Psoas muscle (tissue), 8 donors: ENCODE measurements around the gene RANBP9. TPM values are rescaled to one million over a fixed set of nuclear protein-coding genes. Genes with fewer than 3 reads are reported as not detected.

ENCODE experiments used
- ATAC-seq, 4 donors: fragments of 200-7000 bp; cut with Tn5 transposase; one replicate each; pipeline ENCODE4 v1.9.1; 2020; ENCODE audit warnings: moderate library complexity in 3 of 4, mild to moderate bottlenecking in 2 of 4
- DNase-seq, 2 donors: peaks; one replicate each; pipeline ENCODE4 v3.0.0-alpha.2; 2020
- H3K27ac ChIP-seq: fragments of 200-600 bp; one replicate; pipeline ENCODE4 v1.8.0; 2022
- H3K27me3 ChIP-seq, 3 donors: fragments of 200-600 bp in 1 of 3; one replicate each; pipeline versions ENCODE4 v1.6.1 to v1.8.0; 2013 to 2022; ENCODE audit warnings: low read length in 2 of 3, mild to moderate bottlenecking in 2 of 3, moderate library complexity in 1 of 3; ENCODE audit not compliant: insufficient read depth in 3 of 3
- H3K36me3 ChIP-seq, 2 donors: fragments of 200-600 bp in 1 of 2; one replicate each; pipeline versions ENCODE4 v1.6.1 to v1.8.0; 2013 to 2022; ENCODE audit warnings: low read depth in 1 of 2, mild to moderate bottlenecking in 1 of 2, moderate library complexity in 1 of 2; ENCODE audit not compliant: insufficient read depth in 1 of 2
- H3K4me1 ChIP-seq: fragments of 200-600 bp; one replicate; pipeline ENCODE4 v1.8.0; 2022
- H3K4me3 ChIP-seq: fragments of 200-600 bp; one replicate; pipeline ENCODE4 v1.8.0; 2022; ENCODE audit warnings: mild to moderate bottlenecking
- H3K9me3 ChIP-seq: fragments of 200-600 bp; one replicate; pipeline ENCODE4 v1.8.0; 2022
- WGBS, 3 donors: extraction: QIAGEN DNeasy Blood & Tissue Kit; methylation state at CpG; one replicate each; pipeline versions ENCODE4 v1.1.6 to v1.1.7; 2013; 5-methylcytosine and 5-hydroxymethylcytosine counted together
- intact Hi-C, 2 donors: fragments of 100-400 bp; cut with DNase I; formaldehyde crosslinking; loops; one replicate each; pipeline versions ENCODE4 v1.11.0 to v1.14.2; 2022
- polyA plus RNA-seq, 3 donors: library from polyadenylated mRNA; stranded (reverse); fragments of 200-250 nt; gene quantifications; one replicate each; pipeline ENCODE4 v1.2.3, GENCODE V29; 2013
- total RNA-seq, 4 donors: library from RNA; stranded (reverse); fragmentation: NEBNext Ultra II Directional in 2 of 4; extraction: Animal tissue kit (Norgen Biotek cat#: 25700) in 2 of 4; gene quantifications; one replicate each; pipeline versions ENCODE4 v1.2.1 to v1.2.4, GENCODE V29; 2021 to 2023
- TF ChIP-seq, protein P1 (sequence below): fragments of 200-600 bp; IDR thresholded peaks from one replicate; pipeline ENCODE4 v1.8.0; 2022; ENCODE audit warnings: antibody characterized with exemption
- donor health status: healthy with polysubstance abuse.
- donor health status: DM: no; HTN: no; CAD: no; lungs with moderate emphysema.
- donor health status: Bipolar disorder and iron deficiency.
- donor health status: healthy.
- donor health status: DM: yes; HTN: yes; CAD: no.
- donor health status: DM: no; HTN: no; CAD: no.
- donor health status: DM: no; HTN: no; CAD: no.
- donor health status: DM: yes; HTN: yes; CAD: no.

The RANBP9 gene
- total and polyA plus RNA-seq, 7 donors: 22.3 to 72.6 (median 53.0) TPM

DNA sequence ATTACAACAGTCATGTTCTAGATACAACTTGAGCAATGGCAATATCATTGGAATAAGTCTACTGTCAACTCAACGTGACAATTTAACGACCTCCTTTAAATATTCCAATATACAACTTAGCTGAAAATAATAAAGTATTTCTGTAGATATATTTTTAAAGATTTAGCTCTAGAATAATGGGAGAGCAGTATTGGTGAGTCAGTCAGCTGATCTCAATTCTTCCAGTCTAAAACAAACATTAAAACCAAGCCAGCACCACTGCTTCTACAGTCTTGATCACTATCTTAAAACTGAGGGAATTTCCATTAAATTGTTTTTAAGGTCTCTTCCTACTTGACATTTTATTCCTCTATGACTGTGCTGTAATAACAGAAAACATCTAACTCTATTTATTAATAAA is 58.3 kb downstream of the RANBP9 start:
- no peak for DNase-seq
- Histone ChIP-seq H3K27ac (no peak overlapping the region), H3K4me3 (no peak overlapping the region), H3K36me3 (peaks cover 0 to 19% of the 10 kb centered on the region in 2 donors), H3K9me3 (no peaks in the 10 kb centered on the region), H3K4me1 (no peaks in the 10 kb centered on the region), H3K27me3 (no peaks in the 10 kb centered on the region)
- WGBS, 3 donors: 94 to 97% (median 97%) methylated on average over 2 of the region's 2 CpGs
- TF ChIP-seq, protein P1, sequence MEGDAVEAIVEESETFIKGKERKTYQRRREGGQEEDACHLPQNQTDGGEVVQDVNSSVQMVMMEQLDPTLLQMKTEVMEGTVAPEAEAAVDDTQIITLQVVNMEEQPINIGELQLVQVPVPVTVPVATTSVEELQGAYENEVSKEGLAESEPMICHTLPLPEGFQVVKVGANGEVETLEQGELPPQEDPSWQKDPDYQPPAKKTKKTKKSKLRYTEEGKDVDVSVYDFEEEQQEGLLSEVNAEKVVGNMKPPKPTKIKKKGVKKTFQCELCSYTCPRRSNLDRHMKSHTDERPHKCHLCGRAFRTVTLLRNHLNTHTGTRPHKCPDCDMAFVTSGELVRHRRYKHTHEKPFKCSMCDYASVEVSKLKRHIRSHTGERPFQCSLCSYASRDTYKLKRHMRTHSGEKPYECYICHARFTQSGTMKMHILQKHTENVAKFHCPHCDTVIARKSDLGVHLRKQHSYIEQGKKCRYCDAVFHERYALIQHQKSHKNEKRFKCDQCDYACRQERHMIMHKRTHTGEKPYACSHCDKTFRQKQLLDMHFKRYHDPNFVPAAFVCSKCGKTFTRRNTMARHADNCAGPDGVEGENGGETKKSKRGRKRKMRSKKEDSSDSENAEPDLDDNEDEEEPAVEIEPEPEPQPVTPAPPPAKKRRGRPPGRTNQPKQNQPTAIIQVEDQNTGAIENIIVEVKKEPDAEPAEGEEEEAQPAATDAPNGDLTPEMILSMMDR: no peak
- ATAC-seq: no peak
- intact Hi-C loops: no loop called here

- intact Hi-C loops: no loop called here
- H3K27me3 ChIP-seq: no peaks in the 10 kb centered on the region
- peaks cover 0 to 24% of the 10 kb centered on the region in 2 donors for H3K36me3 ChIP-seq
- H3K4me1 ChIP-seq: no peaks in the 10 kb centered on the region
- H3K27ac ChIP-seq: no peak overlapping the region
- H3K4me3 ChIP-seq: no peak overlapping the region
- TF ChIP-seq, protein P1: no peak
- no peak for DNase-seq
- H3K9me3 ChIP-seq: no peaks in the 10 kb centered on the region
- ATAC-seq: no peak
- WGBS, 3 donors: 96 to 98% (median 96%) methylated on average over 4 of the region's 4 CpGs
Measured at GRCh38 chr6:13649393-13649792, 62.2 kb downstream of the RANBP9 start.

- Histone ChIP-seq H3K4me3 (no peak overlapping the region), H3K27ac (no peak overlapping the region), H3K9me3 (no peaks in the 10 kb centered on the region), H3K27me3 (no peaks in the 10 kb centered on the region), H3K36me3 (peaks cover 0 to 30% of the 10 kb centered on the region in 2 donors), H3K4me1 (no peaks in the 10 kb centered on the region)
- intact Hi-C loops: no loop called here
- DNase-seq (no peak), ATAC-seq (no peak)
- TF ChIP-seq, protein P1: no peak
Measured at GRCh38 chr6:13648850-13649249, 62.8 kb downstream of the RANBP9 start.

GRCh38 chr6:13643125-13643524 is 68.5 kb downstream of the RANBP9 start:
- no peaks in the 10 kb centered on the region for H3K27me3 ChIP-seq
- no peaks in the 10 kb centered on the region for H3K9me3 ChIP-seq
- 86 to 94% (median 86%) methylated on average over 3 of the region's 3 CpGs for WGBS, 3 donors
- intact Hi-C loops: no loop called here
- ATAC-seq: no peak
- no peaks in the 10 kb centered on the region for H3K4me1 ChIP-seq
- no peak overlapping the region for H3K27ac ChIP-seq
- no peak for DNase-seq
- TF ChIP-seq, protein P1: no peak
- H3K4me3 ChIP-seq: no peak overlapping the region
- H3K36me3 ChIP-seq: peaks cover 0 to 66% of the 10 kb centered on the region in 2 donors

DNA sequence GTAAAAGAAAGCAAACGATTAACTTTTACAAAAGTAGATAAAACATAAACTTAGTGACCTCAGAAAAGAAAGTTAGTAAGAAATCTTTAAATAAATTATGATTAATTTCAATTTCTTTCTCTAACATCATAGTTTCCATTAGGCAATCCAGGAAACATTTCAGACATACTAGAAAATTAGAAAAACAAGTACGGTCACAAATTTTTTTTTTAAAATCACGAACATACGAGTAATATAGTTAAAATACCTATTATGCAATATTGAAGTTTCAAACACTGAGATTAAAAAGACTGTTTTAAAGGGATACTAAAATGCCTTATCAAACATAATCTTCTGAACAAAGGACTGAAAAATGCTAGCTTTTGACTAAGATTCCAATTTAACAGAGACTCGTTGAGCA is 70.3 kb downstream of the RANBP9 start:
- Histone ChIP-seq H3K27ac (no peak overlapping the region), H3K9me3 (no peaks in the 10 kb centered on the region), H3K4me1 (no peaks in the 10 kb centered on the region), H3K36me3 (peaks cover 0 to 84% of the 10 kb centered on the region in 2 donors), H3K27me3 (no peaks in the 10 kb centered on the region), H3K4me3 (no peak overlapping the region)
- WGBS, 3 donors: 78 to 88% (median 80%) methylated on average over 5 of the region's 5 CpGs
- TF ChIP-seq, protein P1: no peak
- intact Hi-C loops: no loop called here
- DNase-seq: no peak
- ATAC-seq: no peak
